GM18499 (cell line): ENCODE results near the gene ICA1.
"Not testable (repeated sequence)": the region's sequence is repeated elsewhere in the genome, so short reads cannot be mapped to it uniquely, and the experiment has no call there.

Experiments
- ATAC-seq: cut with Tn5 transposase; IDR thresholded peaks from one replicate; pipeline ENCODE4 v1.9.1; 2021; ENCODE audit warnings: moderate number of reproducible peaks; ENCODE audit not compliant: insufficient read depth, unreplicated experiment

Gene ICA1

GRCh38 chr7:8261711-8262695, at the start of gene ICA1:
TSS of gene ICA1 (minus strand) at chr7:8262167. CDS start at chr7:8235926, 26,241 bp downstream.
- no peak for ATAC-seq

GRCh38 chr7:8310876-8311275, 48.9 kb upstream of the ICA1 start:
- ATAC-seq: no peak

DNA sequence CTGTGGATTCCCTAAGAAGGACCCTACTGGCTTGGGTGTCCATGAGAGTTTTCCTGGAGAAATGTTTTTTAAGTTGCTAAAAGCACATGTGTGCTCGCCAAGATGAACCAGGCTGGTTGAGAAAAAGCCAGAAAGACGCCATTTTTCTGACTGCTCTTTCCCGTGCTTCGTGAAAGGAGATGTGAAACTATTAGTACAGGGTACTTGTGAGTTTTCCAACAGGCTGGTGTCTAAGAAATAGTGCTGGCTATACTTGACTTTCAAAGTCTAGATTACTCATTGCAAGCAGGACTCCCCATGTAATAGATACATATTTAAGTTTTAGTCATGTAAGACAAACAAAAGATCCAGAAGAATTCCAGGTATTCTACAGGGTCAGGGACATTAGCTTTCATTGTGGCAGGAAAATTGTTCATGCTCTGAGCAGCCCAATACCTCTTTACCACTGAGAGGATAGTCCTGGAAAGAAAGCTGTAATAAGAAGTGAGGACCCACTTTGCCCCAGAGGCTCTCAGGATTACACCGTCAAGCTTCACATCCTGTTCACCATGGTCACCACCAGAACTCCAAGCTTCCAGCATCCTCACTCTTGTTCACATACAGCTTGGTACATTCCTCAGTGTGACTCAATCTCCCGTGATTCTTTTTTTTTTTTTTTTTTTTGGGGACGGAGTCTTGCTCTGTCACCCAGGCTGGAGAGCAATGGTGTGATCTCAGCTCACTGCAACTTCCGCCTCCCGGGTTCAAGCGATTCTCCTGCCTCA, 43.8 kb upstream of the ICA1 start:
- no peak for ATAC-seq

- ATAC-seq: no peak
Measured at GRCh38 chr7:8305104-8305503, 43.1 kb upstream of the ICA1 start.

- ATAC-seq: no peak
Measured at GRCh38 chr7:8303904-8304528, 42.0 kb upstream of the ICA1 start.

- not testable (repeated sequence) for ATAC-seq
Measured at GRCh38 chr7:8297023-8297422, 35.1 kb upstream of the ICA1 start.

DNA sequence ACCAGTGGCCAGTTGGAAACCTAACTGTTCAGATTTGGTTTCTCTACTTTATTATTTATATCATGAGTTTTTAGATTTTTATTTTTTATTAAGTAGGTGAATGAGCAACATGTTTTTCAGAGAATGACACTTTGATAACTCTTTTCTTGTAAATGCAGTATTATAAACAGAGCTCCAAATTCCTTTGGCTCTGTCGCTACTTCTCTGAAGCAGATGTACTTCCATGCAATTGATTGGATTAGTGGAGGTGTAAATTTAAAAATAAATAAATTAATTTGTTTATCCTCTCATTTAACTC, 34.3 kb upstream of the ICA1 start:
- ATAC-seq: no peak

GRCh38 chr7:8295638-8296361, 33.8 kb upstream of the ICA1 start:
- ATAC-seq: peak; percentile 93

GRCh38 chr7:8291397-8292141, 29.6 kb upstream of the ICA1 start:
- ATAC-seq: no peak

DNA sequence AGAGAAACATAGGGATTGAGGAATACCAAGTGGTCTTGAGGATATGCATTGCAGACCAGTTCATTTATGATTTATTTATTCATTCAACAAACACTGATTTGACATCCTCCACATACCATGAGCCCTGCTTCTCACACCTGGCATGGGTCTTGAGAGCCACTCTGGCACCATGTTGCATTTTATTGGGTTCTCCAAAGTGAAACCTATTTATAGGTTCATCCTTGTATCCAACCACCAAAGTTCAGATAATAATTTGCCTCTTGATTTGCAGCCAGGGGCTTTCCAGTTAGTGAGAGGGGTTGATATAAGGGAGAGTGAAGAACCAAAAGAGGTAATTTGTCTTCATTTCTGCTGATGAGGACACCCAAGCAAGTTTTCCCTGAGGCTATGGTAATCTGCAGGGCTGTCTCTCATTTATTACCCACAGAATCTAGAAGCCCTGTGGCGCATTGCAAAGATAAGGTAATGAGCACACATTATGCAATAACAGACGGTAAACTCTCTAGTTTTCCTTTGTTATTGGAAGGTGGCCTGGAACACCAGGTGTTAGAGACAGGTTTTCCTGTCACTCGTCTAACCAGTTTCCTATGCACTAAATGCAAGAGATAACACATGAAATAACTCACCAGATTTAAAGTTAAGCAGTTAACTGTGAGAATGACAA, 28.8 kb upstream of the ICA1 start:
- no peak for ATAC-seq

GRCh38 chr7:8286118-8286517, 24.2 kb upstream of the ICA1 start:
- ATAC-seq: no peak

GRCh38 chr7:8285155-8285554, 23.2 kb upstream of the ICA1 start:
- ATAC-seq: no peak

DNA sequence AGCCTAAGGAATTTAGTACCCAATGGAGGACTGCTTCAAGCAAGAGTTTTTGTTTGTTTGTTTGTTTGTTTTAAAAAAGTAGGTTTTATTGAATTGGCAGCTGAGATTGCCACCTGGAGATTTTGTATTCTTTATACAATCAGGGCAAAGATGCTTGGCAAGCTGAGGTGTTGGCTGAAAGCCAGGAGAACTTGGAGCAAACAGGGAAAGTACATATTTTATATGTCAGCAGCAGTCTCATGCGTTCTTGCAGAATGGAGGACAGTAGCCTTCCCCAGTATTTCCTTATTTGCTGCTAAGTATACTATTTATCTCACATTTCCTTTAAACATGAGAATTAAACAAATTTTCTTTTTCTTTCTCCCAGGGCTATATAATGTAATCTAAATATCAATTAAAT, 22.6 kb upstream of the ICA1 start:
- no peak for ATAC-seq

- no peak for ATAC-seq
Measured at GRCh38 chr7:8283968-8284367, 22.0 kb upstream of the ICA1 start.

DNA sequence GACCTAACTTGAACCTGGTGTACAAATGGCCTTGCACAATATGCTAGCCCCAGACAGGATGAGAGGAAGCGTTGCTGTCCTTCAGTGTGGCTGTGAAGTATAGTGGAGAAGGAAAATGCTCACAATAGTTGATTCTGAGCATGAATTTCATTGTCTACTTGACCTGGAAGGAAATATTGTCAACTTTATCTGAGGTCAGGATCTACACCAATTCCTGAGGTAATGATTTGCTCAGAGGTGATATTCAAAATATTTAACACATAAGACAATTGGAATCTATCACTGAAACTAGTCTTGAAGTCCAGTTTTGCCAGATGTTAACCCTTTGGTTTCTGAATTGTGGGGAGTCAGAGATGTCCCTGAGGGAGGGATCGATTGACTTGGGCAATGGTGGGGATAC, 20.9 kb upstream of the ICA1 start:
- ATAC-seq: no peak

- ATAC-seq: no peak
Measured at GRCh38 chr7:8282162-8282561, 20.2 kb upstream of the ICA1 start.

DNA sequence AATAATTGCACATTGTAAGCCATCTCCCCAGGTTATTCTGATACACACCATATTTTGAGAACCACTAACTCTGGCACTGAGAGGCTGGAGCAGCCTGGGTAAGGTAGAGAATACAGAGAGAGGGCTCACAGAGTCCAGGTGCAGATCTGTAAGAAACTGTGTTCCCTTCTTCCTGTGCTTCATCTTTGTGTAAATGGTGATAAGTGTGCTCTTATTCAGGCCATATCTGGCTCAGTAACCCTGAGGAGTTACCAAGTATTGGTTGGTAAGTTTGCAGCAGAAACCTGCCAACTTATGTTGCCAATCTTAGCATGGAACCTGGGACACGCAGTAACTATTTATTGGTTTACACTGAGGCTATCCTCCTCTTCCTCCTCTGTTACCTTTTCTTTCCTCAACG, 16.2 kb upstream of the ICA1 start:
- no peak for ATAC-seq

DNA sequence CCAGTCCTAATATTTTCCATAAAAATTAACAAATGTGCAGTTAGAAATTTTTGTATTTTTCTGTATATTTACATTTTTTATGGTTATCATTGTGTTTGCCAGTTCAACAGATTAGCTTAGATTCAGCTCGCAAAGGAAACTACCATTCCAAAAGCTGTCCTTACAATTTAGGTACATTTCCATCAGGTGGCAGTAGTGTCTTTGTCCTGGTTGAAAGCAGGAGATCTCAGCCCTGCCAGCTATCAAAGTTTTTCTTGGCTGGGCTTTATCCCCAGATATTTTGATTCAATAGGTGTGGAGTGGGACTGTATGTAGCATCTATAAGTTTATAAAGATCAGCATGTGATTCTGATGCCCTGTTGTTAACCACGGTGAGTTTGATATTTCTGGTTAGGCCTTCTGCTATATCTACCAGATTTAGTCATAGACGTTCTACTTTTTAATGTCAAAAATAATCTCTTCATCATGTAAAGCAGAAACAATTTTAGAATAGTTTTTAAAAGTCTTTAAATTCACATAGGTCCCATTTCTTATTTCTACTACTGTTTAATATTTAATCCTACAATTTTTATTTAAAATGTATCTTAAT, 15.5 kb upstream of the ICA1 start:
- ATAC-seq: no peak

GRCh38 chr7:8274589-8274988, 12.6 kb upstream of the ICA1 start:
- no peak for ATAC-seq
